Measurements from ENCODE around the gene AMBN.

The AMBN gene

GRCh38 chr4:70577220-70577927 lies 14.7 kb upstream of the AMBN start:
- H4K20me1 ChIP-seq (ENCODE audit: insufficient read depth) = no peaks in the 10 kb centered on the region
- no peaks in the 10 kb centered on the region for H3K36me3 ChIP-seq (ENCODE audit: insufficient read depth)
- H2AFZ ChIP-seq (ENCODE audit: low read depth) = no peak overlapping the region
- H3K27me3 ChIP-seq (ENCODE audit: insufficient read depth, low read depth) = no peaks in the 10 kb centered on the region
- no peak overlapping the region for H3K9ac ChIP-seq
- H3K4me1 ChIP-seq (ENCODE audit: low read depth, poor library complexity, severe bottlenecking) = no peaks in the 10 kb centered on the region
- H3K4me3 ChIP-seq (IDR thresholded peaks at IDR 0.05; ENCODE audit: insufficient read depth, low read depth, low read length) = no peak overlapping the region
- H3K79me2 ChIP-seq (ENCODE audit: insufficient read depth, low read depth) = no peaks in the 10 kb centered on the region
- no peak overlapping the region for H3K4me2 ChIP-seq
- no peak overlapping the region for H3K27ac ChIP-seq
- TF ChIP-seq, protein P1, sequence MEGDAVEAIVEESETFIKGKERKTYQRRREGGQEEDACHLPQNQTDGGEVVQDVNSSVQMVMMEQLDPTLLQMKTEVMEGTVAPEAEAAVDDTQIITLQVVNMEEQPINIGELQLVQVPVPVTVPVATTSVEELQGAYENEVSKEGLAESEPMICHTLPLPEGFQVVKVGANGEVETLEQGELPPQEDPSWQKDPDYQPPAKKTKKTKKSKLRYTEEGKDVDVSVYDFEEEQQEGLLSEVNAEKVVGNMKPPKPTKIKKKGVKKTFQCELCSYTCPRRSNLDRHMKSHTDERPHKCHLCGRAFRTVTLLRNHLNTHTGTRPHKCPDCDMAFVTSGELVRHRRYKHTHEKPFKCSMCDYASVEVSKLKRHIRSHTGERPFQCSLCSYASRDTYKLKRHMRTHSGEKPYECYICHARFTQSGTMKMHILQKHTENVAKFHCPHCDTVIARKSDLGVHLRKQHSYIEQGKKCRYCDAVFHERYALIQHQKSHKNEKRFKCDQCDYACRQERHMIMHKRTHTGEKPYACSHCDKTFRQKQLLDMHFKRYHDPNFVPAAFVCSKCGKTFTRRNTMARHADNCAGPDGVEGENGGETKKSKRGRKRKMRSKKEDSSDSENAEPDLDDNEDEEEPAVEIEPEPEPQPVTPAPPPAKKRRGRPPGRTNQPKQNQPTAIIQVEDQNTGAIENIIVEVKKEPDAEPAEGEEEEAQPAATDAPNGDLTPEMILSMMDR (conservative IDR thresholded peaks at IDR 0.05; ENCODE audit: low read depth, low read length) = no peak

GRCh38 chr4:70581980-70582379 lies 10.1 kb upstream of the AMBN start:
- Histone ChIP-seq H3K9ac (no peak overlapping the region), H3K36me3 (ENCODE audit: insufficient read depth) (no peaks in the 10 kb centered on the region), H3K4me1 (ENCODE audit: low read depth, poor library complexity, severe bottlenecking) (no peaks in the 10 kb centered on the region), H3K79me2 (ENCODE audit: insufficient read depth, low read depth) (no peaks in the 10 kb centered on the region), H3K4me3 (IDR thresholded peaks at IDR 0.05; ENCODE audit: insufficient read depth, low read depth, low read length) (no peak overlapping the region), H3K27me3 (ENCODE audit: insufficient read depth, low read depth) (no peaks in the 10 kb centered on the region), H2AFZ (ENCODE audit: low read depth) (no peak overlapping the region), H3K4me2 (no peak overlapping the region), H4K20me1 (ENCODE audit: insufficient read depth) (no peaks in the 10 kb centered on the region), H3K27ac (no peak overlapping the region)
- TF ChIP-seq, protein P1 (conservative IDR thresholded peaks at IDR 0.05; ENCODE audit: low read depth, low read length) = no peak

GRCh38 chr4:70583952-70584834 lies 7.9 kb upstream of the AMBN start:
- no peaks in the 10 kb centered on the region for H4K20me1 ChIP-seq (ENCODE audit: insufficient read depth)
- no peaks in the 10 kb centered on the region for H3K36me3 ChIP-seq (ENCODE audit: insufficient read depth)
- H3K4me1 ChIP-seq (ENCODE audit: low read depth, poor library complexity, severe bottlenecking) = no peaks in the 10 kb centered on the region
- no peaks in the 10 kb centered on the region for H3K27me3 ChIP-seq (ENCODE audit: insufficient read depth, low read depth)
- H2AFZ ChIP-seq (ENCODE audit: low read depth) = no peak overlapping the region
- H3K9ac ChIP-seq = no peak overlapping the region
- TF ChIP-seq, protein P1 (conservative IDR thresholded peaks at IDR 0.05; ENCODE audit: low read depth, low read length) = no peak
- H3K27ac ChIP-seq = no peak overlapping the region
- no peak overlapping the region for H3K4me2 ChIP-seq
- no peak overlapping the region for H3K4me3 ChIP-seq (IDR thresholded peaks at IDR 0.05; ENCODE audit: insufficient read depth, low read depth, low read length)
- no peaks in the 10 kb centered on the region for H3K79me2 ChIP-seq (ENCODE audit: insufficient read depth, low read depth)

DNA sequence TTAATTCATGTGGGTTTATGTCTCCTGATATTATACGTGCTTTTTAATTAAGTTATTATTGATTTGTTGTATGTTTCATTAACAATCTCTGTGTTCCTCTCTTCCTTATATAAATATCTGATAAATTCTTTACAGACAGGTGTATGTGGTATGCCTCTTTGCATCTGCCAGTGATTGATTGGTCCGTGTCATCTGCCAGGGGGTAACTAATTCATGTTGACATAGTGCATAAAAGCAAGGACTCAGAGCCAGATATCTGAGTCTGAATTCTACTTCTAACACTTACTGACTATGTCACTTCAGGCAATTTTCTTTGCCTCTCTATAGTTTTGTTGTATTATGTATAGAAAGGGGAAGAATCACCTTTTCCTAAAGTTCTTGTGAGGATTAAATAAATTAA lies 5.2 kb upstream of the AMBN start:
- Histone ChIP-seq H3K4me1 (ENCODE audit: low read depth, poor library complexity, severe bottlenecking) (no peaks in the 10 kb centered on the region), H3K79me2 (ENCODE audit: insufficient read depth, low read depth) (no peaks in the 10 kb centered on the region), H2AFZ (ENCODE audit: low read depth) (no peak overlapping the region), H4K20me1 (ENCODE audit: insufficient read depth) (no peaks in the 10 kb centered on the region), H3K27me3 (ENCODE audit: insufficient read depth, low read depth) (no peaks in the 10 kb centered on the region), H3K36me3 (ENCODE audit: insufficient read depth) (no peaks in the 10 kb centered on the region), H3K4me3 (IDR thresholded peaks at IDR 0.05; ENCODE audit: insufficient read depth, low read depth, low read length) (no peak overlapping the region), H3K4me2 (no peak overlapping the region), H3K27ac (no peak overlapping the region), H3K9ac (no peak overlapping the region)
- TF ChIP-seq, protein P1 (conservative IDR thresholded peaks at IDR 0.05; ENCODE audit: low read depth, low read length) = no peak
